HG03108 (cell line): ENCODE measurements around the gene GALK2.
"Not testable (repeated sequence)": the region's sequence is repeated elsewhere in the genome, so short reads cannot be mapped to it uniquely, and the experiment has no call there.

Experiments
- ATAC-seq: cut with Tn5 transposase; IDR thresholded peaks from one replicate; pipeline ENCODE4 v1.9.1; 2021; ENCODE audit warnings: moderate library complexity; ENCODE audit not compliant: unreplicated experiment

The GALK2 gene

DNA sequence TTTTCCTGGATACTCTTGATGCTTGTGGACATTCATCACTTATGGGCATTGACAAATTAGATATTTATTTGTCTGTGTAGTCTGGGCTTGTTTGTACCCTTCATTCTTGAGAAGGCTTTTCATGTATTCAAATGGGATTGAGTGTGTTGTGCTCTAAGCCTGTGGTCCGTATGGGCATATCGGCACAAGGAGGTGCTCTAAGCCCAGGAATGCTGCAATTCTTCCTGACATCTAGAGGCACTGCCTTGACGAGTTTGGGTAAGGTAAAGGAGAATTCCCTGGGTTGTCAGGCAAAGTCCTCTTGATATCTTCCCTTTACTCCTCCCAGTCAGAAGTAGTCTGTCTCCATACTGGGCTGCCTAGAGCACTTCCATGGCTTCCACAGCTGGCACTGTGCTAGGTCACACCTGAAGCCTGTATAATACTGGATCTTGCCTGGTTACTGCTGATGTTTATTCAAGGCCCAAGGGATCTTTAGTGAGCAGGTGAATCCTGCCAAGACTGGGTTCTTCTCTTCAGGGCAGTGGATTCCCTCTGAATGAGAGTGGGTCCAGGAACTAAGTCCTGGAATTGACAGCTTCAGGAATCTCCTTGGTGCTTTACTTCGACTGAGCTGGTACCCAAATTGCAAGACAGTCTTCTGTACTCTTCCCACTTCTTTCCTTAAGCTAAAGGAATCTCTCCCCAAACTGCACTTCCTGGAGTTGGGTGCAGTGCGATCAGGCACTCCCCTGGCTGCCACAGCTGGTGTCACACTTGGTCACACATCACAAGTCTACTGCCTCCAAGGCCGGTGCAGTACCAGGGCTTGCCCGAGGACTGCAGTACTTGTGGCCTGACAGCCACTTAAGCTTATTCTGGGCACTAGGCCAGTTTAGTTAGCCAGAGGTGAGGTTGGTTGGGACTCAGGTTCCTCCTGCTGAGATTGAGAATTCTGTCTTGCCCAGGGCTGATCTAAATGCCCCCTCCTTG is 46.0 kb downstream of the GALK2 start:
- ATAC-seq, result peak; percentile 100

DNA sequence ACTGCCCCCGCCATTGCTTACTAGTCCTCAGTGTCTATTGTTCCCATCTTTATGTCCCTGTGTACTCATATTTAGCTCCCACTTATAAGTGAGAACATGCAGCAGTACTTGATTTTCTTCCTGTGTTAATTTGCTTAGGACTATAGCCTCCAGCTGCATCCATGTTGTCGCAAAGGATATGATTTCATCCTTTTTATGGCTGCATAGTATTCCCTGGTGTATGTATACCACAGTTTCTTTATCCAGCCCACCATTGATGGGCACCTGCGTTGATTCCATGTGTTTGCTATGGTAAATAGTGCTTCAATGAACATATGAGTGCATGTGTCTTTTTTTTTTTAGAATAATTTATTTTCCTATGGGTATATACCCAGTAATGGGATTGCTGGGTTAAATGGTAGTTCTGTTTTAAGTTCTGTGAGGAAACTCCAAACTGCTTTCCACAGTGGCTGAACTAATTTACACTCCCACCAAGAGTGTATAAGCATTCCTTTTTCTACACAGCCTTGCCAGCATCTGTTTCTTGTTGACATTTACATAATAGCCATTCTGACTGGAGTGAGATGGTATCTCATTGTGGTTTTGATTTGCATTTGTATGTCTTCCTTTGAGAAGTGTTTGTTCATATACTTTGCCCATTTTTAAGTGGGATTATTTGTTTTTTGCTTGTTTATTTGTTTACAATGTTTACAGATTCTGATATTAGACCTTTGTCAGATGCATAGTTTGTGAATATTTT is 53.7 kb downstream of the GALK2 start:
- ATAC-seq, result no peak

DNA sequence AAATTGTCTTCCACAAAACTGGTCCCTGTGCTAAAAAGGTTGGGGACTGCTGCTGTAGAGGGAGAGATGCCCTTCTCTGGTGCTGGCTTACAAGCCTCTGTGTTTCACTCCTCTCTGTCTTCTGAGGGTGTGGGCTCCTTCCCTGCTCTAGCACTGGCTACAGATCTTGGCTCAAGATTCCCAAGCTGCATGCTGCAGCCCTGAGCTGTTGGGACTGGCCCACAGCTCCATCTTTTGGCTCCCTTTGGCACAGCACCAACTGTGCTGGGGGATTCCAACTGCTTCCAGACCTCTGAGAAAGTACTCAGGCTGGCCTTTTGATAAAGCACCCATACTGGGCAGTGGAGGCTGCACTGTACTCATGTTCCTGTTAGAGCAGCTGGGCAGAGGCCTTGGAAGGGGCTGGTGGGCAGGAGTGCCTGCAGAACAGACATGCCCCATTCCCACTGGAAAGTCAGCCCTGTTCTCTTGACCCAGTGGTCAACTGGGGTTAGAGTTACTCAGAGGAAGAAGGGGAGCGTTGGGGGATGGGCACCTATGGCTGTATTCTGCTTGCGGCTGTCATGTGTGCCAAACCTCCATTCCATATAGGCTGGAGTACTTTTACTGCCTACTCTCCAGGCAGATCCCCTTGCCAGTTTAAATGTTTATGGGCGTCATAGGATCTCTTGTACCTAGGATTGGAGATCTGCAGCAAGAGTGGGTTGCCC is 55.7 kb downstream of the GALK2 start:
- no peak for ATAC-seq

DNA sequence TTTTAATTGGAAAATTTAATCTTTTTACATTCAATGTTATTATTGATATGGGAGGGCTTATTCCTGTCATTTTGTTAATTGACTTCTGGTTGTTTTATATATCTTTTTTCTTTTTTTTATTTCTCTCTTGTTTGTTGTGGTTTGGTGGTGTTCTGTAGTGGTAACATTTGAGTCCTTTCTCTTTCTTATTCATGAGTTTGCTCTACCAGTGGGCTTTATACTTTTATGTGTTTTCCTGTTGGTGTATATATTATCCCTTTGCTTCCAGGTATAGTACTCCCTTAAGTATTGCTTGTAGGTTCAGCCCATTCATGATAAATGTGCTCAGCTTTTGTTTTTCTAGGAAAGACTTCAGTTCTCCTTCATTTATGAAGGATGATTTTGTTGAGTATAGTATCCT is 57.6 kb downstream of the GALK2 start:
- no peak for ATAC-seq

DNA sequence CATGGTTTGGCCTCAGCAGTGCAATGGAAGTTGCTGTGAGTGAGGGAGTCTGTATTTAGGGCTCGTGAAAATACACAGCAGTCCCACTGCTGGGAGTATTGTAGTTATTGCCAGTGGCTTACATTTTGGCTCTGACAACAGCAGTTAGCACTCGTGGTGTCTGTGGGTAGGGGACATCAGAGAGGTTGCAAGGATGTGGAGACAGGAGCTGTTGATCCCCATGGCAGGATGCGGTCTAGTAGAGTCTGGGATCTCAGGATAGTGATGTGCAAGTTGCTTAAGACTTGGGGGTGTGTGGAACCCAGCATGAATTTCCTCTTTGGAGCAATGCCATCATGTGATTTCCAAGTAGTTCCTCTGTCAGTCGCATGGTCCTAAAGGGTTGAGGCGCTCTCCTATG is 59.9 kb downstream of the GALK2 start:
- ATAC-seq, result no peak

DNA sequence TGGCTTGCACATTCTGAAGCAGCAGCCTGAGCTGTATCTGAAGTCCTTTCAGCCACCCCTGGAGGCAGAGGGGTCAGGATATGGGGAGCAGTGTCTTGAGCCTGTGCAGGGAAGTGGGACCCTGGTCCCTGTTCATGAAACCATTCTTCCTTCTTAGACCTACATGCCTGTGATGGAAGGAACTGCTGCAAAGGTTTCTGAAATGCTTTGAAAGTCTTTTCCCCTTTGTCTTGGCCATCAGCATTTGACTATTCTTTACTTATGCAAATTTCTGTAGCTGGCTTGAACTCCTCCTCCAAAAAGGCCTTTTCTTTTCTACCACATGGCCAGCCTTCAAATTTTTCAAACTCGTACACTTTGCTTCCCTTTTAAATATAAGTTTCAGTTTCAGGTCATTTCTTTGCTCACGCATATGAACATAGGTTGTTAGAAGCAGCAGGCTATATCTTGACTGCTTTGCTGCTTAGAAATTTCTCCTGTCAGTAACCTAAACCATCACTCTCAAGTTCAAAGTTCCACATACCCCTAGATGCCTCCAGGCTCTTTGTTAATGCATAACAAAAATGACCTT is 62.3 kb downstream of the GALK2 start:
- ATAC-seq, result no peak

DNA sequence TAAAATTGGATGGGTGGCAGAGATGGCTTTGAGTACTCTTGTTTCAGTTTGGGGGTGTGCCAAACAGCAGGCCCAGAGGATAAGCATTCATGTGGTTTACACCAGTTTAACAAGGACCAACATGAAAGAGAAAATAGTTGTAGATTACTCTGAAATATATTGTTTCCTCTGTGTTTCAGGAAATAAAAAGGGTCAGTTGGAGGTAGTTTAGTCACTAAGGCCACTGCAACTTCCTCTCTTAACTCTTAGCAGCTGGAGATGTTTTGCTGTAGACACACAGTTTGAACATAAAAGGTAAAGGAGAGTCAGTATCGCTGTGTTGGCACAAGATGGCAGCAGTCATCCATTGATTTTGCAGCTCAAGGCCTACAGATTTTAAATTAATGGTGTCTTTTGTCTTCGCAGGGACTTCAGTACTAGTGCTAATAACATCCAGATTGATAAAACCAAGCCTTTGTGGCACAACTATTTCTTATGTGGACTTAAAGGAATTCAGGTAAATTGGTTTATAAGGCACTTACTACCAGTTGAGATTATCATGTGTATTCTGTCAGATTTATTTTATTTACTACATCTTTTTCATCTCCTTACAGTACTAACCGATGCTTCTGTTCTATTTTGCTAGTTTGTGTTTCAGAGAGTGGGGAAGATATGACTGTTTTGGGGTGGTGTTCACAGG is 65.5 kb downstream of the GALK2 start:
- peak; percentile 83 for ATAC-seq

DNA sequence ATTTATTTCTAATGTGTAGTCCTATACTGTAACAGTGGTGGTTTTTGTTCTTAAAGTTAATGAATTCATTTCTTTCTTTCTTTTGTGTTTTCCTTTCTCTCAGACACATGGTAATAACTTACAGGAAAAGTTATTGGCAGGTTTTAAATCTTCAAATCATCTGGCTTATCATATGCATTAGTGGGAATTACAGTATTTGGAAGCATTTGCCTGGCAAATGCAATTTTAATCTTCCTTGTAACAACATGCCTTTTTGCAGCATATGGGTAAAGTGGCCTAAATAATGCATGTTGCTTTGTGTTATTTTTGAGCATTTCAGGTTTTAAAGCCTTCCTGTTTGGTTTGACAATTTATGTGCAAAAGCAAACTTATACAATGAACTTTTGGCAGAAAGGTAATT is 66.8 kb downstream of the GALK2 start:
- no peak for ATAC-seq

DNA sequence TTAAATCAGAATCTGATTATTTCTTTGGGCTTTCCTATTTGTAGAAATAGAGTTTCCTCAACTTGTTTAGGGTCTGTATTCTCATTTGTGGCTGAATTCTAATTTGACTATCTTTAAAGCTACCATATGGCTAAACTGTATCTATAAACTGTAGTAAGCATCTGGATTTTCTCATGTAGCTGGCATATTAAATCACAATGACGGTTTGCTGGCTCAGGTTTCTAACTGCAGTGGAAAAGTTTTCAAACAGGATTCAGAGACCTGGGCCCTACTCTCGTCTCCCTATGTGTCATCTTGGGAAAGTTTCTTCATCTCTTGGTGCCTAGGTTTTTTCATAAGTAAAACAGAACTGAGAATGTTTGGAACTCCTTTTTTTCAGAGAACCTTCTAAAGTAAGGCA is 68.3 kb downstream of the GALK2 start:
- no peak for ATAC-seq

DNA sequence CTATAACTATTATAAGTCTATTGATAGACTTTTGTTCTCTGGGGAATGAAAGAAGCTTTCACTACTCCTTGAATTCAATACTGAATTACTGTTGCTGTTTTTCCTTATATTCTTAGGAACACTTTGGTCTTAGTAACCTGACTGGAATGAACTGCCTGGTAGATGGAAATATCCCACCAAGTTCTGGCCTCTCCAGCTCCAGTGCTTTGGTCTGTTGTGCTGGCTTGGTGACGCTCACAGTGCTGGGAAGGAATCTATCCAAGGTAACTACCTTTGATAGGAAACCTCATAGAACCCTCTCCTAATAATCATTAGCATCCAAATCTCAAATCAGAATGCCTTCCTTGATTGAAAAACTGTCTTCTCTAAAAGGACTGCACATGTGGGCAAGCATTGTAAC is 69.1 kb downstream of the GALK2 start:
- ATAC-seq, result no peak

DNA sequence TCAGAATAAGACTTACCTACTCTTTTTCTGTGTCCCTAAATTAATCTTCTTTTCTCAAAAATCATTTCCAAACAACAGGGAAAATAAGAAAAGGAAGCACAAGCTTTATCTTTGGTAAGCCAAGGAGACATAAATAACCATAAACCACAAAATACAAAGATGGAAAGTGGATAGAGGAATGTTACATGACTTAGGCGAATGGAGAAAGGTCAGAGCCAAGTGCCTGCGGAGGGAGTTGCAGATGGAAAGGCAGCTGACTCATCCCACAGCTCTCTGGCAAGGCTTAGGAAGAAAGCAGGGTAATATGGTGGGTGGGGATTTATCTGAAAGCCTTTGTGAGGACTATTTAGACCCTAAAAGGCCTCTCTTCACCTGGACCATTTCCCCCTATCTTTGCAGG is 72.8 kb downstream of the GALK2 start:
- no peak for ATAC-seq

DNA sequence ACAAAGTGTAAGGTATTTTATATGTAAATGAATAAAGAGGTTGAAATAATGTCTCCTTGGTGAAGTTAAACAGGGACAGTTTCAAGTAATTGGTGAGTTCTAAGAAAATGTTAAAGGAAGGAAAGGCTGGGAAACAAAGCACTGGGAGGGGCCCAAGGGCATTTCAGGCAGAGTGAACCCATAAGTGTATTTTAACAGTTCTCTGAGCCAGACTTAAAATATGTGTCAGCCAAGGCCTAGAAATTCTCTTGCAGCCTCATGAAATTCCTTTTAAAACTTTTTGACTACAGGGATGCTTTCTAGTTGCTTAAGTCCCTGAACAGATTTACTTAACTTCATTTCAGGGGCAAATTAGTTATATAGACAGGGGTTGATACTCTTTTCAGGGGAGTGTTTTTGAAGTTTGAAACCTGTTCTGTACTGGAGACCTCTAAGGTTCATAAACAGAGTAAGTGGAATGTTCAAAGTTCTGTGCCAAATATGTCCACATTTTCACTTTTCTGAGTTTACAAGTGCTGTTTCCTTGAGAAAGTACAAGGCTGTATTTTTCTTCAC is 77.6 kb downstream of the GALK2 start:
- no peak for ATAC-seq

DNA sequence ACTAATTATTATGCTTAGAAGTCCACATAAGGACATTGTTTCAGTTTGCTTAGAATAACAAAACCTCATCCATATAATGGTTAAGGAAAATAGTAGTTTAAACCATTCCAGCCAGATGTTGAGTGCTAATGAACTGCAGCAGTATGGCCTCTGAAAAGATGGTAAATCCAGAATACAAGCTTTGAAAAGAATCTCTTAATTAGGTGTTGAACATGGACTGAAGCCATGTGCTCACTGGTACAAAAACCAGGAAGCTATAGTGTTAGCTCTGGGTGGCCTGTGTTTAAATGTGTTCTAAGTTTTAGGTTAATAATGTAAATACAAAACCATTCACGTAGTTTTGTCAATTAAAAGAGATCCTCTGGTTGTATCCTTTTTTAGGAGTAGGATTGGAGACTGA is 78.2 kb downstream of the GALK2 start:
- ATAC-seq, result no peak

DNA sequence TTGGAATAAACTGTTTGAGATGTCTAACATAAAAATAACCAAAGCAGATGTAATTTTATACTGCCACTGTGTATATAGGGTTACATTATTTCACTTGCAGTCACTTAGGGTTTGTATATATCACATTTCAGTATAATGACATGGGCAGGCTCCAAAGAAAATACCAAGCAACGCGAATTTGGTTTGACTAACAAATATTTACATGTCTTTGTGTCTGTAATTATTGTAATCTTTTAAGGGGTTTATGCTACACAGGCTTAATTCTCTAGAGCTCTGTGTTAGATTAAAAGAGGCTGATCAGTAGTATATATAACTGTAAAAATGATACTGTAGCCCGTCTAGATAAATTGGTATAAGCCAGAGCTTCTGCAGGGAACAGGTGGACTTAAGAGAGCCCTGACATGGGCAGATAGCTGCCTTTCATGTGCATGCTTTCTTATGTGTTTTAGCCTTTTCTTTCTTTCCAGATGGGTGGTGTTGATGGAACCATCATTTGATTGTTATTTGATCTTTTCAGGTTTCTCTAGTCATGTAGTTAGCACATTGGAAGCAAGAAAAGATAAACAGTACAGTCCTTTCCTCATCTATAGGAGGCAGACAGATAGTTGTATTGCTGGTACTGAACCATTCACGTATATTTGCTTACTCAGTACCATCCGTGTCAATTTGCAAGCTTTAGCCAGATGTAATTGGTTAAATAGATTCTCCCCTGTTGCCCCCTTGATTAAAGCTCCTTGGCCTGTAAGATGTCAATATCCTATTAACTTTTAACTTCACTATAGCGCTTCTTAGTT is 86.1 kb downstream of the GALK2 start:
- no peak for ATAC-seq

DNA sequence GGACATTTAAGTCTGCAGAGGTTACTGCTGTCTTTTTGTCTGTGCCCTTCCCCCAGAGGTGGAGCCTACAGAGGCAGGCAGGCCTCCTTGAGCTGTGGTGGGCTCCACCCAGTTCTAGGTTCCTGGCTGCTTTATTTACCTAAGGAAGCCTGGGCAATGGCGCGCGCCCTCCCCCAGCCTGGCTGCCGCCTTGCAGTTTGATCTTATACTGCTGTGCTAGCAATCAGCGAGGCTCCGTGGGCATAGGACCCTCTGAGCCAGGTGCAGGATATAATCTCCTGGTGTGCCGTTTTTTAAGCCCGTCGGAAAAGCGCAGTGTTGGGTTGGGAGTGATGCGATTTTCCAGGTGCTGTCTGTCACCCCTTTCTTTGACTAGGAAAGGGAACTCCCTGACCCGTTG is 95.1 kb downstream of the GALK2 start:
- ATAC-seq, result not testable (repeated sequence)

DNA sequence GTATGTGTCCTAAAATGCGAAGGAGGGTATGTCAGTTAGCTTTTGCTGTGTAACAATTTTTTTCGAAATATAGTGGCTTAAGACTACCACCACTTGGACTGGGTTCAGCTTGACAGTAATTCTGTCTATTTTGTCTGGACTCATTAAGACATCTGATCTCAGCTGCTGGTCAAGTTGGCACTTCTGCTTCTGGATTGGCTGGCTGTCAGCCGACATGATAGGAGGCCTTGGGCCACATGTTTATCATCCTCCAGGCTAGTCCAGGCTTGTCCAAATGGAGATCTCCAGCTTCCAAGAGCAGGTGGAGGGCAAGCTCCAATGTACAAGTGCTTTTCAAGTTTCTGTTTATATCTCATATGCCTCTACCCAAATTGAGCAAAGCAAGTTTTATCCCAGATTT is 95.9 kb downstream of the GALK2 start:
- no peak for ATAC-seq

DNA sequence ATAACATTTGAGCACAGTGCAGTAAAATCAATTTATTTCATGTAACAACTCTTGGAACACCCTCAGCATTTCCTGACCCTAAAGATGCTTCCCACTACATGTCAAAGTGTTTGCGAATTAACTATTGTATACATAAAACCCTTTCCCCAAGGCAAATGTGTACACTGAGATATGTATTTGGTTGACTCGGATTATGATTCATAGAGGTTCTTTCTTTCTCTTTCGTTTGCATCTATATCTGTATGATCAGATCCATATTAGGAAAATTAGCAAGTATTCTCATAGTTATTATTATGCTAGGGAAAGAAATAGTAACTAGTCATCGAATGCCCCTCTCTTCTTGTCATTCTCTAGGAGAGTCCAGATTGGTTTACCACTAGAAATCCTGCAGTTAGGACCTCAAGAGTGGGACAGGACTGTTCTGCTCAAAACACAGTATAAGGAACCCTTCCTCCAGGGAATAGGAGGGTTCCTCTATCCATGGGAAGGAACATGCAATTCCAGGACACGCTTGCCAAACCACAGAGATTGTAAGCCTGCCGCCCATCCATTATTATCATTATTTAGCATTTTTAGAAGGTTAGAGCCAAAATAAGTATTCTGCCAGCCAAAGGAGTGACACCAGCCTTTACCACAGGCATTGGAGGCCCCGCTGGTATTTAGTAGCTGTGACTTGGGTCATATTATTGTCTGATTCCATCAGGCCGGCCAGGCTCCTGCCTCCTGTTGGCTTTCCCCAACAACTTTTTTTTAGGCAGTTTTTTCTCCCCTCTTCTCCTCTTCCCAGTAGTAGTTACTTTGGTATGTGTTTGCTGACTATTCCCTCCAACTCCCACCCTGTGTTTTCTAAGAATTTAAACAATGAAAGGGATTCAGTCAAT is 100.7 kb downstream of the GALK2 start:
- no peak for ATAC-seq

DNA sequence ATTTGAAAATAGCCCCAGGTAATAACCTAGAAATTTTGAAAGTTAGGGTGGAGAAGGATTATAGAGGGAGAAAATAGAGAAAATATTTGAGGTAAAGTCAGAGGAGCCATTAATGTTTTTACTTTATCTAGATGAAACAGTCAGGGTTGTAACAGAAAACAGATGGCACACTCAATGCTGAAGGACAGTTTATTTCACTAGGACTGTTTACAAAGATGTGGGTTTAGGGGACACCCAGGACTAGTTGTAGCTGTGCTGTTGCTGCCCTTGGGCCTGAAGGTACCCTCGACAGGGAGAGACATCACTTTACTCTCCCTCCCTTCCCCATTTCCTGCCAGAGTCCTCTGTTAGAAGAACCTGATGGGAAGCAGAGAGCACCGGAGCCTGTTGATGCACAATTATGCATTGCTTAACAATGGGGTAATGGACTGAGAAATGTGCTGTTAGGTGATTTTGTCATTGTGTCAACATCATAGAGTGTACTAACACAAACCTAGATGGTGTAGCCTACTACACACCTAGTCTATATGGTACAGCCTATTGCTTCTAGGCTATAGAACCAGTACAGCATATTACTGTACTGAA is 103.8 kb downstream of the GALK2 start:
- no peak for ATAC-seq
